Fibroblast of lung (primary cell): Measurements from ENCODE around the gene OSBPL9. TPM values are rescaled to one million over a fixed set of nuclear protein-coding genes. Genes with fewer than 3 reads are reported as not detected.
A peak's percentile ranks its signal among the peaks of the same experiment; 100 is the strongest.

Experiments
- DNase-seq, 2 donors: peaks; one replicate each; pipeline versions ENCODE4 v3.0.0 to v3.0.0-alpha.2; 2010; ENCODE audit warnings: low read depth in 2 of 2
- H2AFZ ChIP-seq: 2 replicates; pipeline ENCODE4 v1.5.1; 2012; ENCODE audit warnings: low read length, control low read depth, inconsistent platforms
- H3K27ac ChIP-seq: 2 replicates; pipeline ENCODE4 v1.5.1; 2011; ENCODE audit warnings: low read length, control low read depth; ENCODE audit not compliant: insufficient read depth
- H3K27me3 ChIP-seq: 2 replicates; pipeline ENCODE4 v1.5.1; 2011; ENCODE audit warnings: mild to moderate bottlenecking, low read length; ENCODE audit not compliant: control insufficient read depth, insufficient read depth
- H3K36me3 ChIP-seq: 2 replicates; pipeline ENCODE4 v1.5.1; 2011; ENCODE audit warnings: low read length; ENCODE audit not compliant: control insufficient read depth, insufficient read depth
- H3K4me1 ChIP-seq: 2 replicates; pipeline ENCODE4 v1.5.1; 2011; ENCODE audit warnings: low read length; ENCODE audit not compliant: control insufficient read depth, insufficient read depth; ENCODE audit errors: extremely low read depth
- H3K4me2 ChIP-seq: 2 replicates; pipeline ENCODE4 v1.5.1; 2011; ENCODE audit warnings: low read length, control low read depth; ENCODE audit not compliant: insufficient read depth; ENCODE audit errors: extremely low read depth
- H3K4me3 ChIP-seq, 4 experiments: fragments of 200-600 bp in 1 of 4; sonication (generic) in 1 of 4; replicated peaks in 1 of 4; 2 replicates each; pipeline ENCODE4 v1.5.1; 2011 to 2016; ENCODE audit warnings: low read length in 4 of 4, low read depth in 3 of 4, mild to moderate bottlenecking in 3 of 4, control low read depth in 2 of 4, inconsistent platforms in 1 of 4, mixed read lengths in 1 of 4; ENCODE audit not compliant: insufficient read depth in 1 of 4; ENCODE audit errors: control extremely low read depth in 1 of 4
- H3K79me2 ChIP-seq: 2 replicates; pipeline ENCODE4 v1.5.1; 2012; ENCODE audit warnings: mild to moderate bottlenecking, low read length, inconsistent platforms; ENCODE audit not compliant: control insufficient read depth, insufficient read depth
- H3K9ac ChIP-seq: 2 replicates; pipeline ENCODE4 v1.5.1; 2011; ENCODE audit warnings: mild to moderate bottlenecking, low read length, control low read depth; ENCODE audit not compliant: insufficient read depth
- H3K9me3 ChIP-seq: 2 replicates; pipeline ENCODE4 v1.5.1; 2012; ENCODE audit warnings: low read depth, low read length; ENCODE audit not compliant: control insufficient read depth, insufficient read depth
- H4K20me1 ChIP-seq: 2 replicates; pipeline ENCODE4 v1.5.1; 2011; ENCODE audit warnings: low read length; ENCODE audit not compliant: control insufficient read depth, insufficient read depth; ENCODE audit errors: extremely low read depth
- EZH2 ChIP-seq: IDR thresholded peaks from 2 replicates; pipeline ENCODE4 v1.5.1; 2012; ENCODE audit warnings: low read length, control low read depth, mild to moderate bottlenecking; ENCODE audit errors: missing control alignments
- polyA plus RNA-seq, 2 donors: library from polyadenylated mRNA; depleted of rRNA in 1 of 2; stranded (reverse) in 1 of 2; unstranded in 1 of 2; fragments of >200 nt; gene quantifications; 2 replicates each; pipeline ENCODE4 v1.2.1, GENCODE V29; 2011 to 2012; ENCODE audit warnings: missing spikeins in 1 of 2
- total RNA-seq: library from RNA; depleted of rRNA; stranded (reverse); fragments of >200 nt; gene quantifications from 2 replicates; pipeline ENCODE4 v1.2.1, GENCODE V29; 2014
- TF ChIP-seq, protein P1 (sequence below), 2 donors: IDR thresholded peaks in 1 of 2; conservative IDR thresholded peaks in 1 of 2; 1 replicate in 1 of 2; 2 replicates in 1 of 2; pipeline ENCODE4 v1.5.1; 2011 to 2012; ENCODE audit warnings: low read length in 2 of 2, control low read depth in 1 of 2, inconsistent platforms in 1 of 2, low read depth in 1 of 2, mild to moderate bottlenecking in 1 of 2

OSBPL9 gene
- total and polyA plus RNA-seq, 2 donors (not counting 1 experiment from before 2014, with no cell fraction given) = 62.5 to 90.7 TPM

DNA sequence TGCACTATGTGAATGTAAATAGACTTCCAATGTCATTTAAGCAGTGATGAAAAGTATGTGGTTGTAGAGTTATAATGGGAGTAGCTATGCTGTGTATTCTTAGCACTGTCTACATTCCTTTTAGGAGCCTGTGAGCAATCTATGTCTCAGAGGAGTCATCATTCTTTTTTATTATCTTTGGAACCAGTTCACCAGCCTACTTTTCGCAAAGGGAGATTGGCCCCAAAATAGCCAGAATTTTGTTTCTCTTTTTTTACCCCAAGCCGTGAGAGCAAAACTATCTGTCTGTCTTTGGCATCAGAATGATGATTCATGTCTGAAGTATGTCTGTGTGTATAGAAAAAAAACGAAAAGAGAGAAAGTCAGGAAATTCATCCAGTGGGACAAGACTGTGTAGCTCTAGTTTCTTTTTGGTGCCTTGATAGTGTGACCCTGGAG is 44.2 kb downstream of the OSBPL9 start:
- no peak overlapping the region for H3K4me3 ChIP-seq

GRCh38 chr1:51663105-51663504 is 46.2 kb downstream of the OSBPL9 start:
- peak in 1 of 2 donors; percentile 49 for DNase-seq

More for the DNA sequence above, 44.2 kb downstream of the OSBPL9 start:
- peaks cover 7% of the 10 kb centered on the region for H3K4me1 ChIP-seq
- TF ChIP-seq, protein P1, sequence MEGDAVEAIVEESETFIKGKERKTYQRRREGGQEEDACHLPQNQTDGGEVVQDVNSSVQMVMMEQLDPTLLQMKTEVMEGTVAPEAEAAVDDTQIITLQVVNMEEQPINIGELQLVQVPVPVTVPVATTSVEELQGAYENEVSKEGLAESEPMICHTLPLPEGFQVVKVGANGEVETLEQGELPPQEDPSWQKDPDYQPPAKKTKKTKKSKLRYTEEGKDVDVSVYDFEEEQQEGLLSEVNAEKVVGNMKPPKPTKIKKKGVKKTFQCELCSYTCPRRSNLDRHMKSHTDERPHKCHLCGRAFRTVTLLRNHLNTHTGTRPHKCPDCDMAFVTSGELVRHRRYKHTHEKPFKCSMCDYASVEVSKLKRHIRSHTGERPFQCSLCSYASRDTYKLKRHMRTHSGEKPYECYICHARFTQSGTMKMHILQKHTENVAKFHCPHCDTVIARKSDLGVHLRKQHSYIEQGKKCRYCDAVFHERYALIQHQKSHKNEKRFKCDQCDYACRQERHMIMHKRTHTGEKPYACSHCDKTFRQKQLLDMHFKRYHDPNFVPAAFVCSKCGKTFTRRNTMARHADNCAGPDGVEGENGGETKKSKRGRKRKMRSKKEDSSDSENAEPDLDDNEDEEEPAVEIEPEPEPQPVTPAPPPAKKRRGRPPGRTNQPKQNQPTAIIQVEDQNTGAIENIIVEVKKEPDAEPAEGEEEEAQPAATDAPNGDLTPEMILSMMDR (conservative IDR thresholded peaks at IDR 0.05 in 1 of 2, IDR thresholded peaks at IDR 0.05 in 1 of 2; ENCODE audit: low read depth in 1 of 2, low read length in 2 of 2) = no peak
- no peak for TF ChIP-seq EZH2
- H3K4me2 ChIP-seq = peak overlapping the region; percentile 64
- H3K9me3 ChIP-seq = no peaks in the 10 kb centered on the region
- H2AFZ ChIP-seq = no peak overlapping the region
- peak; percentile 92 to 97 for DNase-seq
- peaks cover 2% of the 10 kb centered on the region for H3K79me2 ChIP-seq
- H3K36me3 ChIP-seq = no peaks in the 10 kb centered on the region
- H3K9ac ChIP-seq = no peak overlapping the region
- H4K20me1 ChIP-seq = no peaks in the 10 kb centered on the region
- no peak overlapping the region for H3K27ac ChIP-seq
- H3K27me3 ChIP-seq = no peaks in the 10 kb centered on the region

DNA sequence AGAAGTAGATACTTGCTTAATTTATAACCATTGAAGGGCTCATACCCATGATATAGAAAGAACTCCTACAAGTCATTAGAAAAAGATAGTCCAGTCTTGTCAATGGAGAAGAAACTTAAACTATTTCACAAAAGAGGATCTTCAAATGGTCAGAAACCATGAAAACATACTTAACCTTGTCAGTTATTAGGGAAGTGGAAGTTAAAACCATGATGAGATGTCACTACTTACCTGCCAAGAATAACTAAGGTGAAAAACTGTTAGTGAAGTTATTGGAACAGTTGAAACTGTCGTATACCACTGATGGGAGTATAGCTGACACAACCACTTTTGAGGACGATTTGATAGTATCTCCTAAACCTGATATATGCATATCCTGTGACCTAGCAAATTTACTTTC is 46.8 kb downstream of the OSBPL9 start:
- no peak for DNase-seq

More at GRCh38 chr1:51663105-51663504, 46.2 kb downstream of the OSBPL9 start:
- Histone ChIP-seq H3K27ac (no peak overlapping the region), H3K4me1 (peaks cover 7% of the 10 kb centered on the region), H3K9ac (no peak overlapping the region), H4K20me1 (no peaks in the 10 kb centered on the region), H3K79me2 (peaks cover 2% of the 10 kb centered on the region), H3K36me3 (no peaks in the 10 kb centered on the region), H2AFZ (no peak overlapping the region), H3K27me3 (no peaks in the 10 kb centered on the region), H3K4me2 (no peak overlapping the region), H3K4me3 (no peak overlapping the region), H3K9me3 (no peaks in the 10 kb centered on the region)
- TF ChIP-seq, protein P1 (conservative IDR thresholded peaks at IDR 0.05 in 1 of 2, IDR thresholded peaks at IDR 0.05 in 1 of 2; ENCODE audit: low read depth in 1 of 2, low read length in 2 of 2) = no peak
- no peak for TF ChIP-seq EZH2

More for the DNA sequence above, 46.8 kb downstream of the OSBPL9 start:
- Histone ChIP-seq H3K4me2 (no peak overlapping the region), H3K9ac (no peak overlapping the region), H3K27me3 (no peaks in the 10 kb centered on the region), H3K4me3 (no peak overlapping the region), H2AFZ (no peak overlapping the region), H3K9me3 (no peaks in the 10 kb centered on the region), H3K79me2 (peaks cover 2% of the 10 kb centered on the region), H3K4me1 (peaks cover 7% of the 10 kb centered on the region), H3K36me3 (no peaks in the 10 kb centered on the region), H4K20me1 (no peaks in the 10 kb centered on the region), H3K27ac (no peak overlapping the region)
- TF ChIP-seq, protein P1 (conservative IDR thresholded peaks at IDR 0.05 in 1 of 2, IDR thresholded peaks at IDR 0.05 in 1 of 2; ENCODE audit: low read depth in 1 of 2, low read length in 2 of 2) = no peak
- no peak for TF ChIP-seq EZH2
